SIG-M5 (cell line): ENCODE measurements around the gene CCNF.
"Not testable (repeated sequence)": the region's sequence is repeated elsewhere in the genome, so short reads cannot be mapped to it uniquely, and the experiment has no call there.

ENCODE experiments used
- DNase-seq: peaks from one replicate; lab custom pipeline; 2025; lab: John Stamatoyannopoulos, UW

The CCNF gene

DNA sequence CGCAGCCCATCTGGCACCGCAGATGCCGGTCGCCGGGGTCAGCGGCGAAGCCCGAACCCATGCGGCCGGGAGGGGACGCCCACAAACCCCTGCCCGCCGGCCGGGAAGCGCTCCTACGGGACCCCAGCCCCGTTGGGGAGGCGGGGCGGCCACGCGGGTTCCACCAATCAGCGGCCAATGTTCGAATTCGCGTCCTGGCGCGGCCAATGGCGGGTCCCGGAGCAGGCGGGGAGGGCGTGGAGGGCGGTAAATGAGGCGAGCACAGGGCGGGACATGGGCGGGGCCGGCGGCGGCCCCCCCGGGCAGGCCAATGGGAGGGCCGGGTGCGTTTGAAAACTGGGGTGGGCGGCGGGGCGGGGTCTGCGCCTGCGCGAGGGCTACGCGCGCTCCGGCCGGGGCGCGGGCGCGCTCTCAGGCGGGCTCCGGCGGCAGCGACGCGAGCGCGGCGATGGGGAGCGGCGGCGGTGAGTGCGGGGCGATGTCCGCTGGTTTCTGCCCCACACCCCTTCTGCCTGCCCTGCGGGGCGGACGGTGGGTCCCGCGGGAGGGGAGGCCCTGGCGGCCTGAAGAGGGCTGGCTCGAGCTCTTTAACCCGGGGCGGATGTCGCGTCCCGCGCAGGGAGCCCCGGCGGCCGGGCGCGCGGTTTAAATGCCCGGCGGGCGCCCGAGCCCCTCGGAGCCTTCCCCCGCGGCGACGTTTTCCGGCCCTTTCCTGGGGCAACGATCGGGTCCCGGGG lies at the start of gene CCNF:
Gene CCNF (plus strand): TSS at position 414 of the 737 bp plus-strand sequence. CDS start 35 bp downstream, at position 449.
- DNase-seq = no peak

DNA sequence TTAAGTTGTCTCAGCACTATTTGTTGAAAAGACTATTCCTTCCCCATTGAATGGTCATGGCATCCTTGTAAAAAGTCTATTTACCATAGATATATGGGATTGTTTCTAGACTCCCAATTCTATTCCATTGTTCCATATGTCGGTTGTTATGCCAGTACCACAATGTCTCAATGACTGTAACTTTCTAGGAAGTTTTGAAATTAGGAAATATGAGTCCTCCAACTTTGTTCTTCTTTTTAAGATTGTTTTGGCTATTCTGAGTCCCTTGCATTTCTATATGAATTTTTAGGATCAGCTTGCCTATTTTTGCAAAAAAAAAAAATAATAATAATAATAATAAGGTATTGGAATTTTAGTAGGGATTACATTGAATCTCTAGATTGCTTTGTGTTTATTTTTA lies 45.7 kb upstream of the CCNF start:
- no peak for DNase-seq

DNA sequence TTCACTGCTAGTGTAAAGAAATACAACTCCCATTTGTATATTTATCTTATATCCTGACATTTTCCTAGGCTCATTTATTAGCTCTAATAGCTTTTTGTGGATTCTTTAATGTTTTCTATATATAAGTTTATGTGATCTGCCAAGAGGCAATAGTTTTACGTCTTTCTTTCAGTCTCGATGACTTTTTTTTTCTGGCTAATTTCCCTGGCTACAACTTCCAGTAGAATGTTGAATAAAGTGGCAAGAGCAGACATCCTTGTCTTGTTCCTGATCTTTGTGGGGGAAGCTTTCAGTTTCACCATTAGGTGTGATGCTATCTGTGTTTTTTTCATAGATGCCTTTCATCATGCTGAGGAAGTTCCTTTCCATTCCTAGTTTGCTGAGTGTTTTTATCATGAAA lies 44.8 kb upstream of the CCNF start:
- no peak for DNase-seq

DNA sequence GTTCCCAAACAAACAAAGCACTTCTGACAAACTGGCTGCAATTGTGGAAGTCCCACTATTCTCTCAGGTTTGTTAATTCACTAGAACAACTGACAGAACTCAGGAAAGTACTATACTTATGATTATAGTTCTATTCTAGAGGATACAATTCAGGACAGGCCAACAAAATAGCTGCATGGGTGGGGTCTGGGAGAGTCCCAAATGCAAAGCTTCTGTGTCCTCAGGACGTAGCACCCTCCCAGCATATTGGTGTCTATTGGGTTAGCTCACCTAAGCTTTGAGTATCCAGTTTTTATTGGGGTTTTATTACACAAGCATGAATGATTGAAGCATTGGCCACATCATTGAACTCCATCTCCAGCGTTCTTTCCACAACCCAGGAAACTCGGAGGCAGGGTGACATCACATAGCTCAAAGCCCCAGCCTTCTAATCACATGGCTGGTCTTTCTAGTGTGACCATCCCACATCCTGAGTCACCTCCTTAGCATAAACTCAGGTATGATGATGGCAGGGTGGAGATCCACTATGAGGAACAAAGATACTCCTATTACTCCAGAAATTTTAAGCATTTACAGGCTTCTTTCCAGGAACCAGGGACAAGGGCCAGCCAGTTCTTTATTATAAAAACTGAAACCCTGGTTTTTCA lies 43.9 kb upstream of the CCNF start:
- no peak for DNase-seq

DNA sequence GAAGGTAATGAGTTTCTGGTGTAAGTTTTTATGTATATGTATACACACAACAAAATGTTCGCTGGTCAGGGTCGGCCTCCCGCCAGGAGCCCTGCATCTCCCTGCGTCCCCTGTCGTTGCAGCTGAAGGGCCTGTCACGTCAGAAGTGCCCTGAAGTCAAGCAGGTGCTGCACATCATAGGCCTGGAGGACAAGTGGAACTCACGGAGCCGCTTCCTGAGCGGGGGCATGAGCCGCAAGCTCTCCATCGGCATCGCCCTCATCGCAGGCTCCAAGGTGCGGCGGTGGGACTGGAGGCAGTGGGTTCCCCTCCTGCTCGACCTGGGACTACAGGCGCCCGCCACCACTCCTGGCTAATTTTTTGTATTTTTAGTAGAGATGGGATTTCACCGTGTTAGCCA lies 43.3 kb upstream of the CCNF start:
- DNase-seq = not testable (repeated sequence)

- DNase-seq = no peak
These were observed 42.3 kb upstream of the CCNF start for GRCh38 chr16:2386990-2387389.

DNA sequence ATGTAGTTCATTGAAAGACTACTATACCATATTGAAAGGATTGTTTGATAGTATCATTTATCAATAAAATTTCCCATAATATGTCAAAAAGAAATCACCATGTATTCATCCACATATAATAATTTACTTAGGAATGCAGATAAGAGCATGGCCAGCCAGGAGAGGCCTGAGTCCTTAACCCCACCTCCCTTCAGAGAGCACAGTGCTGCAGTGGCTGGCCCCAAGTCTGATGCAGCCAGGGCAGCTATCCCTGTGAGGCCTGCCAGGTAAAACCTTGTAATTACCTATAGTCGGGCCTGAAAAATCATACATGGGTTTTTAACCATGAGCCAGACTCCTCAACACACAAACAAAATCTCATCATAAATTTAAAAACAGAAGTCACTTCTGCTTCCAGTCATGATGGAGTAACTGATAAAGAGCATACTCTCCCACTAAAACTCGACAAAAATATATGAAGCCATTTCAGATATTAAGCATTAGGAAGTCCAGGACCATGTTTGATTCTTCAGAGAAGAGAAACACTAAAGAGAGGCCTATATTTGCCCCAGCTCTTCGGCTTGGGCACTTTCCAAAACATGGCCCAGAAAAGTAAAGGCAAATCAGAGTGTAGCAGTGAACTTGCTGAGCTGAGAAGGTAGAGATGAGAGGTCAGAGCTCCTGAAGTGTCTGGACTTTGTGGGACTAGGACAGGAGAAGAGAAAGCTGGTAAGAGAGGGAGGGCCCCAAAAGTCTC lies 40.9 kb upstream of the CCNF start:
- DNase-seq = no peak

DNA sequence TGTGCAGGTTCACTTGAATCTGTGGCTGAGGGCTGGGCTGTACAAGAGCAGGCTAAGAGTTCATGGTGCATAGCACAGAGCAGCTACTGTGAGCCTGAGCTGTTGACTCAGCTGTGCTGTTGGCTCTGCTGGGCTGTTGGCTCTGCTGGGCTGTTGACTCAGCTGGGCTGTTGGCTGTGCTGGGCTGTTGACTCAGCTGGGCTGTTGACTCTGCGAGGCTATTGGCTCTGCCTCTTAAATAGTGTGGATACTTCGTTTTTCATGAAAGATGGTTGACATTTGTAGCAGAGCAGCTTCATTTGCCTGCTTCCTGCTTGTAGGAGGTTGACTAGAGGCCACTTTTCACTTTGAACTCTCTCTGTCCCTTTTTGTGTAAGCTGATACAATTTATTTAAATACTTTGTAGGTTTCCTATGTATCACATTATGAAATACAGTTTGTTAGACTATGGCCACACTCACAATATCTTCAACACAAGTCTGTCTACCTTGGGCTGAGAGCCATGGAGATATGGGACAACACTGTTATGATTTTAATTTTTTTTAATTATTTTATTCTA lies 40.3 kb upstream of the CCNF start:
- no peak for DNase-seq

DNA sequence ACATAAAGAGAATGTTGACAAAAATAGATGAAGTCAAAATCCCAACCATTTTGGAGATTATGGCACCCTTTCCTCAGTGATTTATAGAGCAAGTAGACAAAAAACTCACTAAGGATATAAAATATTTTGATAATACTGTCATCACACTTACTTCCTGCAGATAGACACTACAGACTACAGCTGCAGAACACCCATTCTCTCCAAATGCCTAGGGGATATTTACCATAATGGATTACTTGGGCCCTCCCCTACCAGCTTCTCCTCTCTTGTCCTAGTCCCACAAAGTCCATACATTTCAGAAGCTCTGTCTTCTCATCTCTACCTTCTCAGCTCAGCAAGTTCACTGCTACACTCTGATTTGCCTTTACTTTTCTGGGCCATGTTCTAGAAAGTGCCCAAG lies 37.2 kb upstream of the CCNF start:
- no peak for DNase-seq

DNA sequence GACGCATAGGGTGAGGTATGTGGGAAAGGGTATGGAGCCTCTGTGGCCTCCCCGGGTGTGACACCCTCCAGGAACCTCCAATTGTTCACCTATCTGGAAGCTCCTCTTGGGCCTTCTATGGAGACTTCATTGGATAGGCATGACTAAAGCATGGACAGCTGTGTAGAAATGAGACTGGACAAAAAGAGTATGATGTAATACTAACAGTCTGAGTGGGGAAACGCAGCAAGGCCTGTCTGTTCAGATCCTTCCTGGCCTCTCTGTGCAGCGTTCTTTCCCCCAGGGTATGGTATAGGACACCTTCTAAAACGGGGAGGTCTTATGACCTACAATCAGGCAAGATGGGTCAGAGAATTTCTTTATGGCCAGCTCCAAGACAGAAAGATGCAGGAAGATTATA lies 30.7 kb upstream of the CCNF start:
- no peak for DNase-seq

- no peak for DNase-seq
These were observed 25.1 kb upstream of the CCNF start for GRCh38 chr16:2404099-2404498.

- DNase-seq = no peak
These were observed 14.2 kb upstream of the CCNF start for GRCh38 chr16:2415085-2415484.

- DNase-seq = no peak
These were observed 9.2 kb upstream of the CCNF start for GRCh38 chr16:2420035-2420434.

DNA sequence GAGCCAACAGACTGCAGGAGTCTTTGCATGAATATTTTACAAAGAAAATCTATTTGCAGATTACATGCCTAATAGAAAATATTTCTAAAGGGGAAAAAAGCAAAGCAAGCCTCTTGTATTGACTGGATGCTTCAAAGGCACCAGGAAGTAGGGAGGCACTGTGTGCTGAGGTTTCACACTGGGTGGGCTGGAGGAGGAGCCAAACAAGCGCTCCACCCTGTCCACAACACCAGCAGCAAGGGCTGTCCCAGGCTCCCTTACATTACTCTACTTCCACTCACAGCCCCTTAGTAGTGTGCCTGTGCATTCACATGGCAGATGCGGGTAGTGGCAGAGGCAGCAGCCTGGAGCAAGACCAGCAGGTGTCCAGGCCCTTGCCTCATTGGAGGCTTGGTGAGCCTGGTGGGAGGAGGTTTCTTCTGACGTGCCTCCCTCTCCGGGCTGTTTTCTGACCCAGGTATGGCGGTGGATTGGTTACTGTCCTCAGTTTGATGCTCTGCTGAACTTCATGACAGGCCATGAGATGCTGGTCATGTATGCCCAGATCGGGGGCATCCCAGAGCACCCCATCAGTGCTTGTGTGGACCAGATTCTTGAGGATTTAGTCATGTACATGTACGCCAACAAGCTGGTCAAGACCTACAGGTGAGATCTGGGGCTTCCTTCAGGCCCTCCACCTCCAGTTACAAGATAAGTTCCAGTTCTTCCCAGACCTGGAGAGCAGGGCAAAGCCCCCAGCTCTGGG lies 7.0 kb upstream of the CCNF start:
- no peak for DNase-seq

- no peak for DNase-seq
These were observed 4.9 kb upstream of the CCNF start for GRCh38 chr16:2424061-2425007.

DNA sequence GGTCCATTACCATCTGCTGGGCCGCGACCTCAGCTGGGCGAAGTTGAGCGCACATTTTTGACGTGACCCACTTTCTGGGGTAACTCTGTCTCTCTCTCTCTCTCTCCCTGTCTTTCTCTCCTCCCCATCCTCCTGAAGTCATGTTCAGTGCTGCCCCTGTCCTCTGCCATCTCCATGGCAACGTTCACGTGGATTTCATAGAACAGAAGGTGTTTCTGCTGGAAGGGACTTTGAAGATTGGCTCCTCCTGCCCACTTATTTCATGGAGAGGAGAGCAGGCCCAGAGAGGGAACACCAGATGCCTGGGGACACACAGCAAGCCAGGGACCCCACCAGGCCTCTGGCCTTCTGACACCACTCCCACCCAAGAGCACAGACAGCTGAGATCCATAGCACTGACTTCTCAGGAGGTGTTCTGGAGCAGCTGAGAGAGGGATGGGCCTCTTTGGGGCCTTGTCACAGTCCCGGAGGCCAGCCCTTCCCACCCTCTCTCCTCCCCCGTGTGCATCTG lies 4.2 kb upstream of the CCNF start:
- DNase-seq = no peak

DNA sequence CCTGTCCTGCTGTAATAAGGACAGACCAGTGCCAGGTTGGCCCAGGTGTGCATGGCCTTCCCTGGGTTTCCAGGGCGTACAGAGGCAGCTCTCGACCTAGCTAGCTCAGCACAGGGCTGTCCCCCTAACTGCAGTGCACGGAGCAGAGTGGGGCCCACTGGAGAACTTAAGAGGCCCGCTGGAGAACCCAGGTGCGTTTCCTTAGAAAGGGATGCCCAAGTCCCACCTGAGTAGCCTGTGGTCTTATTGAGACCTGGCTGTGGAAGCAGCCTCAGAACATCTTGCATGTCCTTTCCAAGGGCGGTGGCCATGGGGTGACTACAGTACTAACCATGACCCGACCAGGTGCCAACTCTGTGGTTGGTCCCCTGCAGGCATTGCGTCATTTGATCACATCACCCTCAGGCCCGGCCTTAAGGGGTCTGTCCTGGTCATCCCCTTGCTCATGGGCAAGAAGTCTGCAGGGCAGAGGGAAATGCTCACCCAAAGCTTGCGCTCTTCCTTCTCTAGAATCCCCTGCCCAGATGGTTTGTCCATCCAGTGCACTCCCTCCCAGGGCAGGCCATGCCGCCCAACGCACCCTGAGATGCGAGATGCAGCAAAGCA lies 3.3 kb upstream of the CCNF start:
- DNase-seq = no peak

GRCh38 chr16:2426941-2427361 lies 2.3 kb upstream of the CCNF start:
- DNase-seq = no peak

- no peak for DNase-seq
These were observed 1.7 kb upstream of the CCNF start for GRCh38 chr16:2427526-2427925.

GRCh38 chr16:2428051-2428783 lies 1.0 kb upstream of the CCNF start:
- DNase-seq = no peak
